ENCODE measurements around the gene SASH1.

- TF ChIP-seq POLR2A (IDR thresholded peaks at IDR 0.05; ENCODE audit: low read depth, low read length) (no peak), TAF1 (IDR thresholded peaks at IDR 0.05; ENCODE audit: borderline replicate concordance, low read depth, low read length) (no peak), POLR2AphosphoS5 (IDR thresholded peaks at IDR 0.05; ENCODE audit: low read depth, low read length) (no peak)
Measured at GRCh38 chr6:148472171-148473105, 129.8 kb downstream of the SASH1 start.
